ENCODE data around the gene PARD3.

Gene PARD3

DNA sequence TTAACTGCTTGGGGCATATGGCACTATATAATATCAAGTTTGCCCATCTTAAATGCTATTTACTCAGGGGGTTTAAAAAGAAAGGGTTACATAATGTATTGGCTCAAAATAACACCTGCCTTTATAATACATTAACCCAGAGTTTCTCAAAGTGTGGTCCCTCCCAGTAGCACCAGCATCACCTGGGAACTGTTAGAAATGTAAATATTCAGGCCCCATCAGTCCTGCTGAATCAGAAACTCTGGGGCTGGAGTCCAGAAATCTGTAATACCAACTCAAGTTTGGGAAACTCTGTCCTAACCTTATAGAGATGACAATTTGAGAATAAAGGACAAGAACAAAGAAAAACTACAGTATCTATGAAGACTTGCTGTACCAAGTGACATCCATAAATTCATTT lies 270.7 kb downstream of the PARD3 start:
- H3F3A ChIP-seq (ENCODE audit: control insufficient read depth, insufficient read depth), result no peaks in the 10 kb centered on the region
- TF ChIP-seq EZH2phosphoT487 (IDR thresholded peaks at IDR 0.05; ENCODE audit: borderline replicate concordance, low read length), result no peak
- TF ChIP-seq, protein P1, sequence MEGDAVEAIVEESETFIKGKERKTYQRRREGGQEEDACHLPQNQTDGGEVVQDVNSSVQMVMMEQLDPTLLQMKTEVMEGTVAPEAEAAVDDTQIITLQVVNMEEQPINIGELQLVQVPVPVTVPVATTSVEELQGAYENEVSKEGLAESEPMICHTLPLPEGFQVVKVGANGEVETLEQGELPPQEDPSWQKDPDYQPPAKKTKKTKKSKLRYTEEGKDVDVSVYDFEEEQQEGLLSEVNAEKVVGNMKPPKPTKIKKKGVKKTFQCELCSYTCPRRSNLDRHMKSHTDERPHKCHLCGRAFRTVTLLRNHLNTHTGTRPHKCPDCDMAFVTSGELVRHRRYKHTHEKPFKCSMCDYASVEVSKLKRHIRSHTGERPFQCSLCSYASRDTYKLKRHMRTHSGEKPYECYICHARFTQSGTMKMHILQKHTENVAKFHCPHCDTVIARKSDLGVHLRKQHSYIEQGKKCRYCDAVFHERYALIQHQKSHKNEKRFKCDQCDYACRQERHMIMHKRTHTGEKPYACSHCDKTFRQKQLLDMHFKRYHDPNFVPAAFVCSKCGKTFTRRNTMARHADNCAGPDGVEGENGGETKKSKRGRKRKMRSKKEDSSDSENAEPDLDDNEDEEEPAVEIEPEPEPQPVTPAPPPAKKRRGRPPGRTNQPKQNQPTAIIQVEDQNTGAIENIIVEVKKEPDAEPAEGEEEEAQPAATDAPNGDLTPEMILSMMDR (IDR thresholded peaks at IDR 0.05; ENCODE audit: low read depth, low read length, poor library complexity, severe bottlenecking), result no peak
- H3K79me2 ChIP-seq (ENCODE audit: control insufficient read depth, low read length), result no peaks in the 10 kb centered on the region
- H3K27ac ChIP-seq (ENCODE audit: low read depth, low read length), result no peak overlapping the region
- H3K9me2 ChIP-seq (replicated peaks; ENCODE audit: control insufficient read depth, low read length), result no peaks in the 10 kb centered on the region
- H3K27me3 ChIP-seq (ENCODE audit: control insufficient read depth, low read length), result no peaks in the 10 kb centered on the region
- no peaks in the 10 kb centered on the region for H3K9me3 ChIP-seq (ENCODE audit: control insufficient read depth, insufficient read depth, low read length)
- H3K4me1 ChIP-seq (ENCODE audit: control insufficient read depth, low read length), result peaks cover 28% of the 10 kb centered on the region
- H3K4me2 ChIP-seq (ENCODE audit: low read length), result no peak overlapping the region
- no peaks in the 10 kb centered on the region for H3K36me3 ChIP-seq (ENCODE audit: control insufficient read depth, low read length)
- no peak overlapping the region for H3K4me3 ChIP-seq (ENCODE audit: low read length)
- H4K20me1 ChIP-seq (ENCODE audit: control insufficient read depth, insufficient read depth, low read depth, low read length), result no peaks in the 10 kb centered on the region

- no peaks in the 10 kb centered on the region for H3F3A ChIP-seq (ENCODE audit: control insufficient read depth, insufficient read depth)
- no peaks in the 10 kb centered on the region for H3K9me3 ChIP-seq (ENCODE audit: control insufficient read depth, insufficient read depth, low read length)
- H3K79me2 ChIP-seq (ENCODE audit: control insufficient read depth, low read length), result no peaks in the 10 kb centered on the region
- H3K4me2 ChIP-seq (ENCODE audit: low read length), result no peak overlapping the region
- H3K9me2 ChIP-seq (replicated peaks; ENCODE audit: control insufficient read depth, low read length), result no peaks in the 10 kb centered on the region
- TF ChIP-seq EZH2phosphoT487 (IDR thresholded peaks at IDR 0.05; ENCODE audit: borderline replicate concordance, low read length), result no peak
- TF ChIP-seq, protein P1 (IDR thresholded peaks at IDR 0.05; ENCODE audit: low read depth, low read length, poor library complexity, severe bottlenecking), result no peak
- H4K20me1 ChIP-seq (ENCODE audit: control insufficient read depth, insufficient read depth, low read depth, low read length), result no peaks in the 10 kb centered on the region
- no peak overlapping the region for H3K27ac ChIP-seq (ENCODE audit: low read depth, low read length)
- H3K4me3 ChIP-seq (ENCODE audit: low read length), result no peak overlapping the region
- no peaks in the 10 kb centered on the region for H3K36me3 ChIP-seq (ENCODE audit: control insufficient read depth, low read length)
- H3K27me3 ChIP-seq (ENCODE audit: control insufficient read depth, low read length), result no peaks in the 10 kb centered on the region
- H3K4me1 ChIP-seq (ENCODE audit: control insufficient read depth, low read length), result peaks cover 32% of the 10 kb centered on the region
Measured at GRCh38 chr10:34543716-34544115, 271.4 kb downstream of the PARD3 start.

GRCh38 chr10:34540492-34540891 lies 274.6 kb downstream of the PARD3 start:
- Histone ChIP-seq H3K4me1 (ENCODE audit: control insufficient read depth, low read length) (peaks cover 54% of the 10 kb centered on the region), H3K4me2 (ENCODE audit: low read length) (no peak overlapping the region)

More at GRCh38 chr10:34540492-34540891, 274.6 kb downstream of the PARD3 start:
- H3F3A ChIP-seq (ENCODE audit: control insufficient read depth, insufficient read depth), result no peaks in the 10 kb centered on the region
- no peaks in the 10 kb centered on the region for H3K9me3 ChIP-seq (ENCODE audit: control insufficient read depth, insufficient read depth, low read length)
- H3K27me3 ChIP-seq (ENCODE audit: control insufficient read depth, low read length), result no peaks in the 10 kb centered on the region
- no peaks in the 10 kb centered on the region for H3K36me3 ChIP-seq (ENCODE audit: control insufficient read depth, low read length)
- no peaks in the 10 kb centered on the region for H3K9me2 ChIP-seq (replicated peaks; ENCODE audit: control insufficient read depth, low read length)
- no peak overlapping the region for H3K27ac ChIP-seq (ENCODE audit: low read depth, low read length)
- H4K20me1 ChIP-seq (ENCODE audit: control insufficient read depth, insufficient read depth, low read depth, low read length), result no peaks in the 10 kb centered on the region
- H3K4me3 ChIP-seq (ENCODE audit: low read length), result no peak overlapping the region
- TF ChIP-seq, protein P1 (IDR thresholded peaks at IDR 0.05; ENCODE audit: low read depth, low read length, poor library complexity, severe bottlenecking), result no peak
- TF ChIP-seq EZH2phosphoT487 (IDR thresholded peaks at IDR 0.05; ENCODE audit: borderline replicate concordance, low read length), result no peak
- H3K79me2 ChIP-seq (ENCODE audit: control insufficient read depth, low read length), result no peaks in the 10 kb centered on the region
